ENCODE data around the gene DERA.

DNA sequence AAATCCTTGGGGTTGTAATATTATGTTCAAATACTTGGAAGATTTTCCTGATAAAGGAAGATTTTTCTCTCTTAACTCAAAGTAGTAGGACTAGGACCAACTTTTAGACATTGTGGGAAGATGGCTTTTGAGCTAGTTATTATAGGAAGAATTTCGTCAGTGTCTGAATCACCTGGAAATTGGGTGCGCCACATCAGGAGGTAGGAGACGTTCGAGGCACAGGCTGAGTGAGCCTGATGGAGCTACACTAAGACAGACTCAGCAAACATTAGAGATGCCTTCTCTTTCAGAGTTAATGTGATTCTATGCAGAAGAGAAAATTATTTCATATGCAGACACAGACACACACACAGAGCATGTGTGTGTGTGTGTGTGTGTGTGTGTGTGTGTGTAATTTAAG is 84.7 kb downstream of the DERA start:
- TF ChIP-seq, protein P1, sequence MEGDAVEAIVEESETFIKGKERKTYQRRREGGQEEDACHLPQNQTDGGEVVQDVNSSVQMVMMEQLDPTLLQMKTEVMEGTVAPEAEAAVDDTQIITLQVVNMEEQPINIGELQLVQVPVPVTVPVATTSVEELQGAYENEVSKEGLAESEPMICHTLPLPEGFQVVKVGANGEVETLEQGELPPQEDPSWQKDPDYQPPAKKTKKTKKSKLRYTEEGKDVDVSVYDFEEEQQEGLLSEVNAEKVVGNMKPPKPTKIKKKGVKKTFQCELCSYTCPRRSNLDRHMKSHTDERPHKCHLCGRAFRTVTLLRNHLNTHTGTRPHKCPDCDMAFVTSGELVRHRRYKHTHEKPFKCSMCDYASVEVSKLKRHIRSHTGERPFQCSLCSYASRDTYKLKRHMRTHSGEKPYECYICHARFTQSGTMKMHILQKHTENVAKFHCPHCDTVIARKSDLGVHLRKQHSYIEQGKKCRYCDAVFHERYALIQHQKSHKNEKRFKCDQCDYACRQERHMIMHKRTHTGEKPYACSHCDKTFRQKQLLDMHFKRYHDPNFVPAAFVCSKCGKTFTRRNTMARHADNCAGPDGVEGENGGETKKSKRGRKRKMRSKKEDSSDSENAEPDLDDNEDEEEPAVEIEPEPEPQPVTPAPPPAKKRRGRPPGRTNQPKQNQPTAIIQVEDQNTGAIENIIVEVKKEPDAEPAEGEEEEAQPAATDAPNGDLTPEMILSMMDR (IDR thresholded peaks at IDR 0.05; ENCODE audit: low read length): no peak
- TF ChIP-seq EZH2 (optimal IDR thresholded peaks at IDR 0.05; ENCODE audit: low read depth, low read length): no peak

Data from MM.1S (cell line).